G401.6 (cell line): Measurements from ENCODE around the gene METTL16.
A peak's percentile ranks its signal among the peaks of the same experiment; 100 is the strongest.

Experiments
- FAIRE-seq: peaks from 2 replicates; lab custom pipeline; 2012; peaks lifted over from hg19 to GRCh38; lab: Jason Lieb, UNC

METTL16 gene

DNA sequence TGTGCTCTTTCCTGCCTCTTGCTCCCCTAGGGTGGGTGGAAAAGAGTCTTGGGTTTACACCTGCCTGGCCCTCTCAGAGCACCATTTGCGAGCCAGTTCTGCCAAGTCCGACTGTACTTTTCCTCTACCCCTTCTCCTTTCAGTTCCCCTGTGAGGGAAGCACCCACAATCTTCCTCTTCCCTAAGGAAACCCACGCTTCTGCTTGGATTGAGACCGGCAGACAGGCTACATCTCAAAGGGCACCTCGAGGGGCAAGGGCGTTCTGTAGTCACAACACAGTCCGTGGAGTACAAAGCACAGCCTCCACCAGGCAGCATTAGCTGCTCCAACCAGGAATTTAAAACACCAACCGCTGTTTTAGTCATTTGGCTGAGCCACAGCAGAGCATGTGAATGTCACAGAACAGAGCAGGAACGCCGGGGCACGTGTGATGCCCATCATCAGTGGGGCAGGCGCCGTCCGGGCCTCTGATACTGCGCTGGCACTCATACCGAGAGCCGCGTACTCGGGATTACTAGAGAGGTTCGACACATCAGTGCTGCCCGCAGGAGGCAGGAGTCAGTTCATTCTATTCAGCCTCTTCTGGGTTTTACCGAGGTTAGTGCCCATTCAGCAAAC is 97.1 kb downstream of the METTL16 start:
- no peak for FAIRE-seq

DNA sequence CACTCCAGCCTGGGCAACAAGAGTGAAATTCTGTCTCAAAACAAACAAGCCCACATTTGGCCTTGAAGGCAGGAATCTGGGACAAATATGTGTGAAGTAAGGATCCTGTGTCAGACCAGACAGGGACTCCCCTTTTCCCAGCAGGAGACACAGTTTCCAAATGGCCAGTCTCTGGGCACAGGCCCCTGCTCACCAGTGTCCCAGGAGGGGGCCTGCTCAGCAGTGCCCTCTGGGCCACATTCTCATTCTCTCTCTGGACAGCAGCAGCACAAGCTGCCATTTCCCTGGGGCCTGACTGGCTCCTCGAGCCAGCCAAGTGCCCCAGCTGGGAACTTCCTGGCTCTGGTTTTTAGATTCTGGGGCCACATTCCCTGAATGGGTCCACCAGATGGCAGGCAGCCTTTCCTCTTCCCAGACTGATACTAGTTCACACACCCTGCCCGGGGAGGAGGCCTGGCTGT is 99.1 kb downstream of the METTL16 start:
- FAIRE-seq: no peak

DNA sequence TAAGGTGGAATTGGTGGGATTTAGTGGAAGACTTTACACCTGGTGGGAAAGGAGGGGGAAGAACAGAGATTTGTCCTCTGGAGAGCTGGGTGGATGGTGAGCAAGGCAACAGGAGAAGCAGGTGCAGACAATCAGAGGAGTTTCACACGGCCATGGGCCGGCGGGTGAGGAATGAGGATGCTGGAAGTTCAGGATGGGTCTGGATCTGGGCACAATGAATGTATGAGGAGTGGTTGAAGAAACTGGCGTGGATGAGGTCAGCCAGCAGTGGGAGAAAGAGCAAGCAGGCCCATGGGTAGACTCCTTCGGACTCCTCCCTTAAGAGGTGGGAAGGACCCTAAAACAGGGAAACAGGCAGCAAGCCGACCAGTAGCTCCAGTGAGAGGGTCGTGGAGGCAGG is 100.7 kb downstream of the METTL16 start:
- no peak for FAIRE-seq

DNA sequence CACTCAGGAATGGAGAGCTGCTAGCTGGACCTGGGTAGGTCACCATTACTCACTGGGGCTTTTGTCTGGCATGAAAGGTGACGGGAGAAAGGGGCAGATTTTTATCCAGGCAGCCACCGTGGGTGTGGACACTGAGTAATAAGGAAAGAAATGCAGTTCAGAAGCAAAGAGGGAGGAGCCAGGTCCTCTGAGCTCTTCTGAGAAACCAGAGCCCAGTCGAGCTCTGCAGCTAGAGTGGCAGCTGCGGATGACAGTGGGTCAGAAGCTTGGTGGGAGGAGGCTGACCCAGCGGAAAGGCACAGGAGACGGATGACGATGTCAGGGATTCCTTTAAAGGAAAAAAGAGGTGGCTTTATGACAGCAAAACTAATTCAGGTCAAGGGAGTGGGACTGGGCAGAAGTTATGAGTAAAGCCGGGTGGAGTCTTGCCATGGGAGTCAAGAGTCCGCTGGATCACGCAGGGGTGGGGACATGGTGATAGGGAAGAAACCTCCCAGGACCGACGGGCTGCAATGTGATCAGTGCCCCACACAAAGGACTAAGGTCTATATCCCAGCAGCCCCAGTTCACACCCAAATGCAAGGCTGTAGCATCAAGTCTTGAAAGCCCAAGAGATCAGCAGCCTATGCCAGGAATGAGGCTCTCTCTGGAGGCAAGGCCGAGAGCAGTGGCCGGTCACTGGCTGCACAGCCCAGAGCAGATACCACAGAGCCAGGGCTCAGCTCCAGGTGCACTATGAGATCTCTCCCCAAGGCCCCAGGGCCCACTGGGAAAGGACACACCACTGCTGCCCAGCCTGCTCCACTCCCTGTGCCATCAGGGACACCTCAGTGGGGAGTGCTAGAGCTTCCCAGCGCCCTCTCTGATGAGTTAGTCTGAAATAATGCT is 104.5 kb downstream of the METTL16 start:
- FAIRE-seq: no peak

DNA sequence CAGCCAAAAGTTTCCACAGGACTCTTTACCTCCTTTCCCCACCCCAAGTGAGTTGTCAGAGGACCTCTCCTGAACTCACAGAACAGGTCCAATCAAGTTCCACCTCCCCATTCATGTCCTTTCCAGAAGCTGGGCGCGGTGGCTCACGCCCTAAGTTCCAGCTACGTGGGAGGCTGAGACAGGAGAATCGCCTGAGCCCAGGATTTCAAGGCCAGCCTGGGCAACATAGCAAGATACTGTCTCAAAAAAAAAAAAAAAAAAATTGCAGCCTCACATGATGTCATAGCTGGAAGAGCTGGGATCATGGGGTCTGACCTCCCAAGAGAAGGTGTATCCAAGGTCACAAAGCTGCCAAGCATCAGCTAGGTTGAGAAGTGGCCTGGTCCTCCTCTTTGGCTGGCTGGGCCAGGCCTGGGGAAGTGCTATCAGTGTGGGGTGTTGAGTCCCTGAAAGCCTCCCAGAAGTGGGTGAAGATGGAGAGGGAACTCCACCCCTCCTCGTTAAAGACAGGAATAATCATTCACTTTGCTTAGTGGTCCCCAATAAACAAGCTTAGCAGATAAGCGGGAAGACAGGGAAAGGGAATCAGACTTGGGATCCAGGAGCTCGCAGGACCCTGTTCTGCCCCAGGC is 105.3 kb downstream of the METTL16 start:
- FAIRE-seq: no peak

DNA sequence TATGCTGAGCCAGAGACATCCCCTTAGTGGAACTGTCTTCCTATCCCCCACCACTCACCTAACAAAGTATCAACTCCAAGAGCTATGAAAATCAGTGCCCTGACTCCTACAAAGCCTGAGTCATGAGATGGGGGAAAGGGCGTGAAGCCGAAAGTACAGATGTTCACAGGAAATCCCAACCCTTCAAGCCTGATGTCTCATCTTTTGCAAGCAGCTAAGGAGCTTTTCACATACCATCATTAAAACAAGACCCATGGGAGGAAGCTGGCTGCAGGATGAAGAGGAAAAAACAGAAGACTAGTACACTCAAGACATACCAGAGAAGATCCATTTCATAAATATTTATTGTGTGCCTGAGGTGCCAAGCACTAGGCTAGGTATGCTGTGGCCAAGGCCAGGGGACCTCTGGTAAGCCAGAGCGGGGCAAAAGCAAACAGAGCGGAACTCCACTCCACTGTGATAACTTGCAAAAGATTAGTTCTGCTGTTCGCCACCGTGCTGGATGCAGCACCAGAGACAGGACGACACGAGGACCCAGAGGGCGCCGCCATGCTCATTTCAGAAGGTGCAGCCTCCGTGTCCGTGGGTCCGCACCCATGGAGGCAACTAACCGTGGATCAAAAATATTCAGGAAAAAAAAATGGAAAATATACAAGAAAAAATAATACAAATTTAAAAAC is 106.3 kb downstream of the METTL16 start:
- no peak for FAIRE-seq

DNA sequence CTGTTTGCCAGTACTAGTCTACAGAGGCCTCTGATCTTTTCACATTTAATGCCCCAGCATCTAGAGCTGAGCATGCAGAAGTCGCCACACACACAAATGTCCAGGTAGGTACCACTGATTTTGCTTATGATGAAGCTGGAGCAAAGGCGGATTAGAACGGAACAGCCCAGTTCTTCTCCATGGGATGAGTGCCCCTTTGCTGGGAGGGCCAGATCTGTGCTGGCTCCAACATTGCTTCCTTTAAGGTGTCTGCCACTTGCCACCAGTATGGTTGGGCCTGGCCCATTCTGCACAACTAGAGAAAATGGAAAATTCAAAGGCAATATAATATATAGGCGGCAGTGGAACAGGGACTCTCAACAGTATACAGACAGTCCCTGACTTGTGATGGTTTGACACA is 108.6 kb downstream of the METTL16 start:
- FAIRE-seq: no peak

DNA sequence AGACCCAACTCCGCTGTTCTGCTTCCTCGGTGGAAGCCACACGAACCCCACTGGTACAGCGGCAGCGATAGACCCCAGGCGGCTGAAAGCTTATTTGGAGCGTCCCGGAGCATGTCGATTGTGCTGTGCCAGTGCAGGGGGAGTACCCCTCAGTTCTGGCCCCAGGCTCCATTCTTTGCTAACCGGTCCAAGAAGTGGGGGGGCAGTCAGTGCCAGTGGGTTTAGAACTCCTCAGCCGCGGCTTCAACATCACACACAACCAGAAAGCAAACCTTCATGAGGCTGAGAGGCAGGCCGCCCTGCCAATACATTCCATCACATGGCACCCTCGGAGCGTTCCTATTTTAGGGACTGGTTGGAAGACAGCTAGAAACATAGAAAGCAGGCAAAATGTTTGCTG is 109.1 kb downstream of the METTL16 start:
- no peak for FAIRE-seq

DNA sequence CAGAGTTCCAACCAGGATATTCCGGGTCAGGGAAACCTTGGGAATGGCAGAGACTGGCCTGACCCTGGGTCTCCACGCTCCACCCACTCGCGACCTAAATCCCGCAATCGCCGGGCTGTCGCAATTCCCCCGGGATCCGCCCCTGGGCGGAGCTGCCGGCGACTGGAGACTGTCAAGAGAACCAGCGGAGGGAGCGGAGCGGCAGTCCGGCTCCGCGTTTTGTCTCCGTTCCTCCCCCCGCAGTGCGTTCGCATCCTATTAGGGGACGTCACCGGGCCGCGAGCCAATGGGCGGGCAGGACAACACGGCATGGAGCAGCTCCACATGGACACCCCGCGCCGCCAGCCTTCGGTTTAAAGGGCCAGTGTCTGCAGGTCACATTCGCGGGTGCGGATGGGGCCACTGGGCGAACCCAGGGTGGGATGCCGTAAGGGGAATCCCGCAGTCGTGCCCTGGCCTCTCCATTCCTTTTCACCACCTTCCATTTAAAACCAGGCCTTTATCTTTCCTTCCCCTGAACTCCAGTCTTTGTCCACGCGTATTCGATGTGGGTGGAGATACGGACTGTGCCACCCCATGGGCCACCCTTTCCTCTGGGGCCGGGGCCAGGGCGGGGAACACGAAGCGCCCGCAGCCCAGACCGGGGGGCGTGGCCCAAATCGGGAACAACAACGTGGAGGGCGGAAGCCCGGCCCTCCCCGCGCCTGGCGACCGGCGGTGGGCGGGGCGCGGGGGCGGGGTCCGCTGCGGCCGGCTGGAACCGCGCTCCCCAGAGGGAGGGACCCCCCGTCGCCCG is 110.1 kb downstream of the METTL16 start:
- FAIRE-seq: peak; percentile 97

DNA sequence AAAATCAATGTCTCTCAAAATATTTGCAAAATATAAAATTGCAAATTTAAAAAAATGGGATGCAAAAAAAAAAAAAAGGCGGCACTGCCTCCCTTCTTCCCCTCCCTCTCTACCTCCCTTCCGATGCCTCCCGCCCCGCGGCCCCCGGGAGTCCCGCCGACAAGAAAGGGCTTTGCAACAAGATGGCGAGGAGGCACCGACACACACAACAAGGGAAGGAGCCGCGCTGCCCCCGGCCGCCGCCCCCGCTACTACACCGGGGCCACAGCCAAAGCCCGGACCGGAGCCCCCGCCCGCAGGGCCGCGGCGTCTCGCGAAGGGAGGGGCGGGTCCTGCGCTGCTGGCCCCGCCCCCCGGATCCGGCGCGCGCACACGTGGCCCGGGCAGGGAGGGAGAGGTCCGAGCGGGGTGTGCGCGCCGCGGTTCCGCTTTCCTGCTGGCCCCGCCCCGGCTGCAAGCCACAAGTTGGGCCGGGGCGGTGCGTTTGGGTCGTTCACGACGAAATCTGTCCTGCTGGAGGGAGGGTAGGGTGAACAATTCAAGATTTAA is 110.7 kb downstream of the METTL16 start, which contains the start of gene MNT:
Gene MNT, minus strand, starts transcription at position 184 of the 549 bp plus-strand sequence. CDS start 348 bp downstream, outside the sequence.
- FAIRE-seq: no peak

DNA sequence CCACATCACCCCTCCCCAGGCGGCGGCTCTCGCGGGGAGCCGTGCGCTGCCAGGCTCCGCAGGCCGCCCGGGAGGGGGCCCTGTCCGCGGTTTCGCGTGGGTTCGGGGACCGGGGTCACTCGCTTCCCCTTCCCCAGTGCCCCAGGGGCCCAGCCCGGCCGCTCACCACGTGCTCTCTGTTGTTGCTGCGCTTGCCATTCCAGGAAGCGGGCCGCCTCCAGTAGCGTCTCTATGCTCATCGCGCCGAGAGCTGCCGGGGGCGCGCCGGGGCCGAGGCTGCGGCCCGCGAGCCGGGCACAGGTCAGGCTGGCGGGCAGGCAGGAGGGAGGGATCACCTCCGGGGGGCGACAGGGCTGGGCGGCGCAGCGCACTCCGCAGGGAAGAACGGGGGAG is 111.2 kb downstream of the METTL16 start:
- no peak for FAIRE-seq

DNA sequence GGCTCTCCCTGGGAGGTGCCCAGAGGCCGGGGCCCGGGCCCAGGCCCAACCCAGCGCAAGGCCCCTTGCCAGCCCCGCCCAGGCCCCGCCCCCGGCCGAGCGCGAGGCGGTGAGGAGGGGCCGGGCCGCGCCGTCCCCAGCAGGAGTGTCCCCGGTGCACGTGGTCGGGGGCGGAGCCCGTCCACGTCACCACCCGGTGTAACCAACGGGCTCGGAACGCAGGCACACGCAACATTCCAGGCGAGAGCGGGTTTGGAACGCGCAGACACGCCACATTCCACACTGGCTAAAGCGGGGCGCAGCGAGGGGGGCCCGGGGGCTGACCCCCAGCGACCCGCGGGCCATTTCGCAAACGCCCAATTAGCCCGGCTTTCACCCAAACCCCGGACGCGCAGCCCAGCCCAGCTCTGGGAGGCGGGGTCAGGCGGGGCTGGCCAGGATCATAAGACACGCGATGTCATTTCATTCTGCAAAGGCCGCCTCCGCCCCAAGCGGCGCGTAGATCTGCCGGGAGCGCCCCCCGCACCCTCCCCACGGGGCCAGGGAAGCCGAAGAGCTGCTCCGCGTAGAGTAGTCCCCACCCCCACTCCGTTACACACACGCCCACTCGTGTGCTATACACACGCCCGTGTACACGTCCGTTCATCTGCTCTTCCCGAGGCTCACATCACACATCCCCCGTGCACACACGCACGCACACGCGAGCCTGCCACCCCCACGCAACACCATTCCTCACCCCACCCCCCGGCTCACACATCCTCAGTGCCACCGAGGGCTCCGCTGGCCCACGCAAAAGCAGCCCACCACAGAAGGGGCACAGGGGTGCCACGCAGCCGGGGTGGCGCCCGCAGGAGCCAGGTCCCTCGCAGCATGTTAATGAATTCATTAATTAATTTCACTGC is 111.9 kb downstream of the METTL16 start:
- FAIRE-seq: peak; percentile 71

DNA sequence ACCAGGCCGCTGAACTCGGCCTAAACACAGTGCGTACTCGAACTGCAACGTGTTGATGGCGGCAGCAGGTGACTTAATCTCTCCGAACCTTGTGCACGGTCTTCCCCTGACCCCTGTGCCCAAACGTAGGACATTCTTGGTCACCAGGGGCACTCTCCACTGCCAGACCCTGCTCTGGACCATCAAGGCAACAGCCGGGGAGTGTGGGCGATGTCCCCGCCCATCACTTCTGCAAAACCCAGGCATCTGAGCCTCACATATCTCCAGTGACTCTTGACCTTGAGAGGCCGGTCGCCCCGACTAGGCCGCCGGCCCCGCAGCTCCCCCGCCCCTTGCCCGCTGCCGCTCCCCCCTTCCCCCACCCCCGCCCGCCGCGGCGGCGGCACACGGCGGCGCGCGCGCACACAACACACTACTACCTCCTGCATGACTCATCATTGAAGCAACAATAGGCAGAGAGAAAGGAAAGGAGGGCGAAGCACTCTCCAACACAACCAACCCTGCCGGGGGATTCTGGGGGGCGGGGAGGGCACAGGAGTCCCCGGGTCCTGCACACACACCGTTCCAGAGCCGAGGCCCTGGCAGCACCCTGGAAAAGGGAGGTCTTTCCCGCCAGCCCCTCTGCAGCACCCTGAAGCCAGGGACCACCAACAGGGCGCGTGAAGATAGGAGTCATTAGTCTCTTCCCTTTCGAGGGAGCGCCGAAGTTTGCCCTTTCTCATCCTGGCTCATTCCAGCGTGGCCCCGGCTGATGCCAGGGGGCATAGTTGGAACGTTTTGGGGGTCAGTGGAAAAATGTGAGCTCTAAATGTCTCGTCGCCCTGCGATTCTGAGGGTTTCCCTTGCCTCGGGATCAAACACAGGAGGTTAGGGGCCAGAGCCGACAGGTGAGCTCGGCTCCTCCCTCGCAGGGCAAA is 112.8 kb downstream of the METTL16 start:
- no peak for FAIRE-seq

DNA sequence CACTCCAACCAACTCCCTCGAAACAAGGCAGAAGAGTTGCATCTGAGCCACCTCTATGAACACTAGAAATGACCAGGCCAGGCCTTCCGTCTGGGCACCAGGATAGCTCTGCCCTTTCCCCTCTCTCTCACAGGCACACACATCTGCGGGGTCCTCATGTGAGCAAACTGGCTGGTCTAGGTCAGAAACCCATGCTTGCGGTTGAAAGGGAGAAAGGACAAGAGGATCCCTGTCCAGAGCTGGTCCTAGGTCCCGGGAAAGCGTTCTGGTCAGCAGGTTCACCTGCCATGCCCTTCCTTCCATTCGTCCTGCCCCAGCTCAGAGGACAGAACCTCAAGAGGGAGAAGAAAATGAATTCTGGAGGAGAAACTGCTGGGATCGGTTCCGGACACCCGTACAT is 113.5 kb downstream of the METTL16 start:
- FAIRE-seq: no peak

DNA sequence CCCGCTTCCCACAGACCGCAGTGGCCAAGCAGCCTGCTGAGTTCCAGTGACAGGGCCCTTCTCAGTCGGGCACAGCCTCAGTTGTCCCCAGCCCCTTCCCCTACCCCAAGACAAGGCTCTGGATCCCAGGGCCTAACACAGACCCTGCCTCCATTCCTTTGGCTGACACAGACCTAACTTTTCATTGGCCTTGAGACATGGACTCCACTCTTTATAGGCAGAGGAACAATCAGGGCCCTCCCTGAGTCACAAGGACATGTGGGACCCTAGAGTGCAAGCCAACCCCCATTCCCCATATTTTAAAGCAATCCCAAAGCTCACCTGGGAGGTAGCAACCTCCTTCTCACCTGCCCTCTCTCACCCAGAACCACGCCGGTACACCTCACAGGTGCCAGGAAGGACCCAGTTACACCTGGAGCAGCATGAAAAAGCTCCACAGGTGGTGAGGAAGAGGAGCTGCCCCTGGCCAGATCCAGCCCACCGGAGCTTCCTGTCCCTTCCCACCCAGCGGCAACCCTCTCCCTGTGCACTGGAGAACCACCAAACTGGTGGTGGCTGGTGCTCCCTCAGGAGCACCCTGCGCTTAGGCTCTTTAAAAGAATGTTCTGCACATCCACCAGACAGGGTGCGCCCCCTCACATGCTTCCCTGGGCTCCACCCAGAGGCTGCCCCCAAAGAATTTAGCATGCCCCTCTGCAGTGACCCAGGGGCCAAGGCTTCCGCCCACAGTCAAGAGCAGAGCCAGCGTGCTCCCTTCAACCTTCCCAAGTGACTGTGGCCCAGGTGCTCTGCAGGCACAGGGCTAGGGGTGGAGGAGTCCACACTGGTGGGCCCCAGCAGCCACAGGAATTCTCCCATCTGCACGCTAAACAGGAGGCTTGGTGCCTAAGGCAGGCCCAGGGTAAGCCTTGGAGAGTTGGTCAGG is 114.2 kb downstream of the METTL16 start:
- no peak for FAIRE-seq

DNA sequence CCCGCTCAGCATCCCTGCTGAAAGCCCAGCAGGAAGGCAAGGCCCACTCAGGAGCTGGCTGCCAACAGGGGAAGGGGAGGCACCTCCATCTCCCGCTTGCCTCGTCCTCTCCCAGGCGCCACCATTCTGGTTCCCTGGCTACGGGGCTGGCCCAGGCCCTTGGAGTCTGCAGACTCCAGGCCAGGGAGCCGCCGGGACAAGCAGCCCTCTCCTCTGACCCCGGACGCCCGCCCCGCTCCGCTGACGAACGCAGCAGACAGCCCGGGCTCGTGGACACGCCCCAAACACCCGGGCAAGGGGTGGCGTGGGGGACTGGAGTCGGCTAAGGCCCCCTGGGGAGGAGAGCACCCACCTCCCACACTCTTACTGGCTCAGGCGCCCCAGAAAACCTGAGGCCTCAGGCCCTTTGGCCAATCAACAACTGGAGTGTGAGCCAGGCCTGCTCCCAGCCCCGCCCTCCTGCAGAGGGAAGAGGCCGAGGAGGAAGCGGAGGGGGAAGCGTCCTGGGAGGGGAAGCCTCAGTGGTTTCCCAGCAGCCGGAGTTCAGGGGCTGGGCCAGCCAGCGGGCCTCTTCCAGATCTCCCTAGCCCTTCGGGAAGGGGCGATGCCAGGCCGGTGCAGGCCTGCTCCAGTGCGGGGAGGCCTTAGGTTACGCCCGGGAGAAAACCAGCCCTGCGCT is 115.0 kb downstream of the METTL16 start:
- peak; percentile 99 for FAIRE-seq

DNA sequence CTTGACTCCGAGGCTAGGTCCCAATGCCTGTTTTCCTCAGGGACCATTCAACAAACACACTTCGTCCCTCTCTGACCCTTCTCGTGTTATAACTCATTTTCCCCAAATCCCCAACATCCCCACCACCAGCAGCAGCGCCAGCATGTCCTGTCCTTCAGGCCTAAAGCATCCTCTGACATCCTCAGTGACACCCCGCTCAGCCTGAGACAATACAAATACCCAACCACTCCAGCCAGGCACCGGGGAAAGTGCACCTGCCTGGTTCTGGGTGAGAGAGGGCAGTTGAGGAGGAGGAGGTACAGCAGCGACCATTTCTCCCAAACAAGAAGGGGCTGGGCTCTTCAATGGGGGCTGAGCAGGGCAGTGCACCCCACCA is 115.5 kb downstream of the METTL16 start:
- FAIRE-seq: no peak
